OCI-LY1 (cell line): ENCODE results near the gene HNRNPA2B1.
"Not testable (repeated sequence)": the region's sequence is repeated elsewhere in the genome, so short reads cannot be mapped to it uniquely, and the experiment has no call there.

Experiments
- CTCF ChIP-seq: fragments of 200-600 bp; sonication (generic), shearing (Covaris generic); IDR thresholded peaks from 2 replicates; pipeline ENCODE4 v1.5.1; 2017; ENCODE audit warnings: mild to moderate bottlenecking, antibody characterized with exemption, low read length, moderate library complexity, mixed read lengths
- EZH2 ChIP-seq: fragments of 200-600 bp; sonication (generic), shearing (Covaris generic); IDR thresholded peaks from 2 replicates; pipeline ENCODE4 v1.8.0; 2017; ENCODE audit warnings: borderline replicate concordance, mixed run types, mild to moderate bottlenecking, antibody characterized with exemption, low read length, moderate library complexity, mixed read lengths

GRCh38 chr7:26177269-26177668, 23.3 kb downstream of the HNRNPA2B1 start:
- TF ChIP-seq CTCF, EZH2: not testable (repeated sequence)
